Right kidney (tissue), 1 donor: ENCODE measurements around the gene PLCL1.
"Not testable (repeated sequence)": the region's sequence is repeated elsewhere in the genome, so short reads cannot be mapped to it uniquely, and the experiment has no call there.

Experiments
- DNase-seq: peaks from one replicate; pipeline ENCODE4 v3.0.0-alpha.2; 2016

Gene PLCL1

GRCh38 chr2:198186257-198186656 is 381.9 kb downstream of the PLCL1 start:
- DNase-seq, result no peak

- DNase-seq, result no peak
Observed at GRCh38 chr2:198187841-198188240, 383.4 kb downstream of the PLCL1 start.

GRCh38 chr2:198188982-198189381 is 384.6 kb downstream of the PLCL1 start:
- DNase-seq, result no peak

GRCh38 chr2:198191651-198192050 is 387.3 kb downstream of the PLCL1 start:
- no peak for DNase-seq

- DNase-seq, result not testable (repeated sequence)
Observed at GRCh38 chr2:198196556-198196955, 392.2 kb downstream of the PLCL1 start.
